WERI-Rb-1 (cell line): ENCODE results near the gene BACH2.
A peak's percentile ranks its signal among the peaks of the same experiment; 100 is the strongest.

ENCODE experiments used
- DNase-seq: peaks from one replicate; pipeline ENCODE4 v3.0.0-alpha.2; 2020
- H3K27ac ChIP-seq: fragments of 250-450 bp; sonication (Bioruptor Pico); 2 replicates; pipeline ENCODE4 v1.5.1; 2020; ENCODE audit warnings: mild to moderate bottlenecking, moderate library complexity
- H3K27me3 ChIP-seq: fragments of 250-450 bp; sonication (Bioruptor Pico); 2 replicates; pipeline ENCODE4 v1.5.1; 2021; ENCODE audit warnings: mild to moderate bottlenecking, low read depth, moderate library complexity; ENCODE audit not compliant: insufficient read depth, severe bottlenecking
- H3K36me3 ChIP-seq: fragments of 250-450 bp; sonication (Bioruptor Pico); 2 replicates; pipeline ENCODE4 v1.5.1; 2020; ENCODE audit warnings: mild to moderate bottlenecking, moderate library complexity
- H3K4me3 ChIP-seq: 2 replicates; pipeline ENCODE4 v1.5.1; 2011; ENCODE audit warnings: low read depth, mild to moderate bottlenecking, control low read depth, low read length
- H3K9me3 ChIP-seq: fragments of 250-450 bp; sonication (Bioruptor Pico); 2 replicates; pipeline ENCODE4 v1.5.1; 2021; ENCODE audit warnings: mild to moderate bottlenecking, moderate library complexity; ENCODE audit not compliant: severe bottlenecking
- TF ChIP-seq, protein P1 (sequence below): IDR thresholded peaks from 2 replicates; pipeline ENCODE4 v1.5.1; 2011; ENCODE audit warnings: low read depth, mild to moderate bottlenecking, control low read depth, inconsistent platforms, low read length

BACH2 gene

DNA sequence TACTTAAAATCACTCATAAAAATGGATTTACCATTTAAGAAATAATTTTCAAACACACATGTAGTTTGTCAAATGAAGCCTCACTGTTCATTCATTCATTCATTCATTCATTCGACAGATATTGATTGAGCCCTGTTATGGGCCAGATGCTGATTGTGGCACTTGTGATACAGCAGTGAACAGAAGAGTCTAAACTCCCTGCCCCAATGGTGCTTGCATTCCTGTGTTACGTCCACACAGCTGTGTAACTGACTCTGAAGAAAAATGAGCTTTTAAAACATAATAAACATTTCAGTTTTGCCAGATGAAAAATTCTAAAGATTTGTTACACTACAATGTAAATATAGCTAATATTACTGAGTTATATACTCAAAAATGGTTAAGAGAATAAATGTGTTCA lies 46.2 kb downstream of the BACH2 start:
- DNase-seq: no peak
- TF ChIP-seq, protein P1, sequence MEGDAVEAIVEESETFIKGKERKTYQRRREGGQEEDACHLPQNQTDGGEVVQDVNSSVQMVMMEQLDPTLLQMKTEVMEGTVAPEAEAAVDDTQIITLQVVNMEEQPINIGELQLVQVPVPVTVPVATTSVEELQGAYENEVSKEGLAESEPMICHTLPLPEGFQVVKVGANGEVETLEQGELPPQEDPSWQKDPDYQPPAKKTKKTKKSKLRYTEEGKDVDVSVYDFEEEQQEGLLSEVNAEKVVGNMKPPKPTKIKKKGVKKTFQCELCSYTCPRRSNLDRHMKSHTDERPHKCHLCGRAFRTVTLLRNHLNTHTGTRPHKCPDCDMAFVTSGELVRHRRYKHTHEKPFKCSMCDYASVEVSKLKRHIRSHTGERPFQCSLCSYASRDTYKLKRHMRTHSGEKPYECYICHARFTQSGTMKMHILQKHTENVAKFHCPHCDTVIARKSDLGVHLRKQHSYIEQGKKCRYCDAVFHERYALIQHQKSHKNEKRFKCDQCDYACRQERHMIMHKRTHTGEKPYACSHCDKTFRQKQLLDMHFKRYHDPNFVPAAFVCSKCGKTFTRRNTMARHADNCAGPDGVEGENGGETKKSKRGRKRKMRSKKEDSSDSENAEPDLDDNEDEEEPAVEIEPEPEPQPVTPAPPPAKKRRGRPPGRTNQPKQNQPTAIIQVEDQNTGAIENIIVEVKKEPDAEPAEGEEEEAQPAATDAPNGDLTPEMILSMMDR: no peak
- Histone ChIP-seq H3K27me3 (no peaks in the 10 kb centered on the region), H3K27ac (no peak overlapping the region), H3K36me3 (no peaks in the 10 kb centered on the region), H3K4me3 (no peak overlapping the region), H3K9me3 (no peaks in the 10 kb centered on the region)

GRCh38 chr6:90249458-90249857 lies 47.2 kb downstream of the BACH2 start:
- TF ChIP-seq, protein P1: no peak
- DNase-seq: no peak
- no peak overlapping the region for H3K27ac ChIP-seq

DNA sequence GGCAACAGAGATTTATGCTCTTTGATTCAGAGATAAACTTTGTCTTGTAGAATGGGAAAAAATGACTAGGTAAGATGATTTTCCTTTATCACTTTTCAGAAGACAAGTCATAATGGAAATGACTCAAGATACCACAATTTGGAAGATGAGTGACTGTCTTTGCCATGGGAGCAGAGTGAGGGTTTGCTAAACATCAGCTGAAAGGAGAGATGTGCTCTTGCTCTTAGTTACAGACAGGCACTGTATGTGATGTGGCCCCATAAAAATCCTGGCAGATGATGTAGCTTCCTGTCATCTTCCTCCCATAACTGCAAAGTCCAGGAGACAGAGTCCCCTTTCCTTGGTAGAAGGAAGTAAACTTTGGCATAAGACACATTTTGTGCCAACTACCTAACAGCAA lies 47.6 kb downstream of the BACH2 start:
- no peak overlapping the region for H3K4me3 ChIP-seq
- H3K27ac ChIP-seq: no peak overlapping the region
- no peaks in the 10 kb centered on the region for H3K27me3 ChIP-seq
- TF ChIP-seq, protein P1: no peak
- no peak for DNase-seq
- H3K36me3 ChIP-seq: no peaks in the 10 kb centered on the region
- no peaks in the 10 kb centered on the region for H3K9me3 ChIP-seq

More at GRCh38 chr6:90249458-90249857, 47.2 kb downstream of the BACH2 start:
- H3K36me3 ChIP-seq: no peaks in the 10 kb centered on the region
- H3K4me3 ChIP-seq: no peak overlapping the region
- H3K27me3 ChIP-seq: no peaks in the 10 kb centered on the region
- no peaks in the 10 kb centered on the region for H3K9me3 ChIP-seq

- TF ChIP-seq, protein P1: no peak
- H3K27ac ChIP-seq: no peak overlapping the region
- no peaks in the 10 kb centered on the region for H3K9me3 ChIP-seq
- H3K4me3 ChIP-seq: no peak overlapping the region
- DNase-seq: no peak
- no peaks in the 10 kb centered on the region for H3K36me3 ChIP-seq
- no peaks in the 10 kb centered on the region for H3K27me3 ChIP-seq
Observed at GRCh38 chr6:90247262-90247661, 49.4 kb downstream of the BACH2 start.

GRCh38 chr6:90241229-90241880 lies 55.3 kb downstream of the BACH2 start:
- Histone ChIP-seq H3K4me3 (no peak overlapping the region), H3K27me3 (no peaks in the 10 kb centered on the region), H3K9me3 (no peaks in the 10 kb centered on the region), H3K36me3 (no peaks in the 10 kb centered on the region), H3K27ac (no peak overlapping the region)
- TF ChIP-seq, protein P1: no peak
- peak; percentile 35 for DNase-seq
